COR-L47 (cell line): ENCODE measurements around the gene BRIP1.
"Not testable (repeated sequence)": the region's sequence is repeated elsewhere in the genome, so short reads cannot be mapped to it uniquely, and the experiment has no call there.

Experiments used
- DNase-seq: peaks from one replicate; lab custom pipeline; 2025; lab: John Stamatoyannopoulos, UW

Gene BRIP1

GRCh38 chr17:61827649-61828395, 35.5 kb downstream of the BRIP1 start:
- no peak for DNase-seq

GRCh38 chr17:61826866-61827265, 36.5 kb downstream of the BRIP1 start:
- DNase-seq = not testable (repeated sequence)

- DNase-seq = not testable (repeated sequence)
Measured at GRCh38 chr17:61826198-61826597, 37.1 kb downstream of the BRIP1 start.

- no peak for DNase-seq
Measured at GRCh38 chr17:61825448-61826137, 37.7 kb downstream of the BRIP1 start.

GRCh38 chr17:61822326-61823285, 40.7 kb downstream of the BRIP1 start:
- DNase-seq = no peak

GRCh38 chr17:61821655-61822054, 41.7 kb downstream of the BRIP1 start:
- DNase-seq = no peak

GRCh38 chr17:61819265-61819664, 44.1 kb downstream of the BRIP1 start:
- DNase-seq = not testable (repeated sequence)

GRCh38 chr17:61818225-61818624, 45.1 kb downstream of the BRIP1 start:
- DNase-seq = no peak

GRCh38 chr17:61817452-61817851, 45.9 kb downstream of the BRIP1 start:
- no peak for DNase-seq

- DNase-seq = no peak
Measured at GRCh38 chr17:61816538-61816937, 46.8 kb downstream of the BRIP1 start.

GRCh38 chr17:61815863-61816503, 47.3 kb downstream of the BRIP1 start:
- DNase-seq = peak; percentile 48

GRCh38 chr17:61814485-61814884, 48.8 kb downstream of the BRIP1 start:
- no peak for DNase-seq

GRCh38 chr17:61813211-61813610, 50.1 kb downstream of the BRIP1 start:
- DNase-seq = no peak

GRCh38 chr17:61812747-61813146, 50.6 kb downstream of the BRIP1 start:
- DNase-seq = no peak

GRCh38 chr17:61809816-61810392, 53.4 kb downstream of the BRIP1 start:
- DNase-seq = no peak

- DNase-seq = no peak
Measured at GRCh38 chr17:61808442-61808841, 54.9 kb downstream of the BRIP1 start.

GRCh38 chr17:61806936-61807335, 56.4 kb downstream of the BRIP1 start:
- DNase-seq = no peak

GRCh38 chr17:61806081-61806828, 57.1 kb downstream of the BRIP1 start:
- DNase-seq = peak; percentile 60

GRCh38 chr17:61805399-61805798, 57.9 kb downstream of the BRIP1 start:
- no peak for DNase-seq

- DNase-seq = no peak
Measured at GRCh38 chr17:61803796-61804195, 59.5 kb downstream of the BRIP1 start.

- DNase-seq = no peak
Measured at GRCh38 chr17:61803216-61803615, 60.1 kb downstream of the BRIP1 start.
